Lower leg skin (tissue), 3 donors: ENCODE results near the gene CARS1.

Experiments
- CTCF ChIP-seq, 3 donors: fragments of 450-650 bp; IDR thresholded peaks; one replicate each; pipeline ENCODE4 v1.5.1; 2016; ENCODE audit warnings: antibody characterized with exemption in 3 of 3, mild to moderate bottlenecking in 3 of 3, moderate library complexity in 2 of 3
- POLR2A ChIP-seq, 2 donors: fragments of 450-650 bp; IDR thresholded peaks; one replicate each; pipeline ENCODE4 v1.6.1; 2016 to 2017; ENCODE audit warnings: antibody characterized with exemption in 2 of 2, mild to moderate bottlenecking in 1 of 2, moderate library complexity in 1 of 2

GRCh38 chr11:3077189-3077836 is 20.1 kb upstream of the CARS1 start:
- no peak for TF ChIP-seq POLR2A (IDR thresholded peaks at IDR 0.05)
- TF ChIP-seq CTCF (IDR thresholded peaks at IDR 0.05) = no peak
